SK-N-SH (cell line): Measurements from ENCODE around the gene ERC2. TPM values are rescaled to one million over a fixed set of nuclear protein-coding genes. Genes with fewer than 3 reads are reported as not detected.

Experiments
- CTCF ChIA-PET: fragments of 300-600, 350-600 bp; formaldehyde crosslinking; extraction: SDS; loops from one replicate; lab custom pipeline; 2021; lab: Yijun Ruan, JAX
- POLR2A ChIA-PET: fragments of 350-600 bp; sonication (Branson Sonifier 250); formaldehyde crosslinking; extraction: SDS; loops from one replicate; lab custom pipeline; 2020; ENCODE audit warnings: antibody characterized with exemption, inconsistent platforms; lab: Yijun Ruan, JAX
- DNase-seq: peaks from one replicate; pipeline ENCODE4 v3.0.0; 2012
- H2AFZ ChIP-seq: fragments of 200-600 bp; sonication (generic); 2 replicates; pipeline ENCODE4 v1.8.1; 2016; ENCODE audit warnings: antibody characterized with exemption, mild to moderate bottlenecking, low read depth
- H3F3A ChIP-seq: fragments of 200-600 bp; sonication (generic); replicated peaks from 2 replicates; pipeline ENCODE3; 2016; ENCODE audit warnings: antibody characterized with exemption, mild to moderate bottlenecking; ENCODE audit not compliant: insufficient read depth
- H3K27ac ChIP-seq, 2 experiments: fragments of 200-500 bp in 1 of 2; fragments of 200-600 bp in 1 of 2; sonication (Bioruptor generic) in 1 of 2; sonication (generic), shearing (Covaris generic) in 1 of 2; 2 replicates each; pipeline versions ENCODE4 v1.5.1 to v1.6.1; 2014 to 2016; ENCODE audit warnings: low read depth in 2 of 2, inconsistent platforms in 1 of 2, low read length in 1 of 2, mild to moderate bottlenecking in 1 of 2, mixed read lengths in 1 of 2
- H3K27me3 ChIP-seq: fragments of 200-600 bp; sonication (generic), shearing (Covaris generic); 2 replicates; pipeline ENCODE4 v1.6.1; 2016; ENCODE audit warnings: mixed run types; ENCODE audit not compliant: insufficient read depth
- H3K36me3 ChIP-seq, 2 experiments: fragments of 200-500 bp in 1 of 2; fragments of 200-600 bp in 1 of 2; sonication (Bioruptor generic) in 1 of 2; sonication (generic) in 1 of 2; replicated peaks in 1 of 2; 2 replicates each; pipeline versions ENCODE3 to v1.5.1; 2014 to 2016; ENCODE audit warnings: low read length in 1 of 2, mild to moderate bottlenecking in 1 of 2; ENCODE audit not compliant: insufficient read depth in 2 of 2, control insufficient read depth in 1 of 2
- H3K4me1 ChIP-seq, 2 experiments: fragments of 200-500 bp in 1 of 2; fragments of 200-600 bp in 1 of 2; sonication (Bioruptor generic) in 1 of 2; sonication (generic), shearing (Covaris generic) in 1 of 2; 2 replicates each; pipeline versions ENCODE4 v1.5.1 to v1.6.1; 2014 to 2016; ENCODE audit warnings: low read depth in 1 of 2, low read length in 1 of 2, mixed run types in 1 of 2; ENCODE audit not compliant: insufficient read depth in 2 of 2, control insufficient read depth in 1 of 2
- H3K4me2 ChIP-seq: fragments of 200-600 bp; sonication (generic), shearing (Covaris generic); 2 replicates; pipeline ENCODE4 v1.6.1; 2017; ENCODE audit warnings: mixed run types
- H3K4me3 ChIP-seq, 2 experiments: fragments of 200-500 bp in 1 of 2; fragments of 200-600 bp in 1 of 2; sonication (Bioruptor generic) in 1 of 2; sonication (generic), shearing (Covaris generic) in 1 of 2; 2 replicates each; pipeline versions ENCODE4 v1.5.1 to v1.8.1; 2014 to 2016; ENCODE audit warnings: low read depth in 2 of 2, inconsistent platforms in 1 of 2, low read length in 1 of 2, mild to moderate bottlenecking in 1 of 2, mixed read lengths in 1 of 2, moderate library complexity in 1 of 2
- H3K79me2 ChIP-seq: fragments of 200-600 bp; sonication (generic); 2 replicates; pipeline ENCODE4 v1.8.1; 2017; ENCODE audit warnings: mild to moderate bottlenecking; ENCODE audit not compliant: insufficient read depth
- H3K9ac ChIP-seq: fragments of 200-600 bp; sonication (generic); 2 replicates; pipeline ENCODE4 v1.6.1; 2017; ENCODE audit warnings: mixed run types
- H3K9me2 ChIP-seq: fragments of 200-600 bp; sonication (generic); 2 replicates; pipeline ENCODE4 v1.6.1; 2017; ENCODE audit warnings: mixed run types
- H3K9me3 ChIP-seq: fragments of 200-600 bp; sonication (generic); 2 replicates; pipeline ENCODE4 v1.6.1; 2017; ENCODE audit warnings: mixed run types, mild to moderate bottlenecking, moderate library complexity
- H4K20me1 ChIP-seq: fragments of 200-600 bp; sonication (generic); 2 replicates; pipeline ENCODE4 v1.6.1; 2017; ENCODE audit warnings: mild to moderate bottlenecking, mixed run types; ENCODE audit not compliant: insufficient read depth
- CHD2 ChIP-seq: fragments of 150-350 bp; IDR thresholded peaks from 2 replicates; pipeline ENCODE4 v1.6.1; 2018; ENCODE audit warnings: low read length; ENCODE audit not compliant: partially characterized antibody
- EP300 ChIP-seq, 2 experiments: IDR thresholded peaks; 2 replicates each; pipeline versions ENCODE4 v1.4.0 to v1.6.1; 2012; ENCODE audit warnings: borderline replicate concordance in 1 of 2, low read depth in 1 of 2, low read length in 1 of 2
- FOSL2 ChIP-seq: IDR thresholded peaks from 2 replicates; pipeline ENCODE4 v1.4.0; 2012; ENCODE audit warnings: low read depth, mild to moderate bottlenecking, moderate library complexity, borderline replicate concordance
- FOXM1 ChIP-seq: IDR thresholded peaks from 2 replicates; pipeline ENCODE4 v1.4.0; 2012; ENCODE audit warnings: low read depth, mild to moderate bottlenecking
- GATA2 ChIP-seq: sonication (generic); formaldehyde crosslinking; IDR thresholded peaks from 2 replicates; pipeline ENCODE4 v1.5.0; 2020; ENCODE audit warnings: mild to moderate bottlenecking, missing genetic modification reagents
- MXI1 ChIP-seq: IDR thresholded peaks from 2 replicates; pipeline ENCODE4 v1.6.1; 2012; ENCODE audit warnings: mild to moderate bottlenecking, low read depth, low read length, improper control_type of control experiment
- NFIC ChIP-seq: IDR thresholded peaks from 2 replicates; pipeline ENCODE4 v1.4.0; 2012; ENCODE audit warnings: borderline replicate concordance
- RAD21 ChIP-seq: IDR thresholded peaks from 2 replicates; pipeline ENCODE4 v1.6.1; 2012; ENCODE audit warnings: mild to moderate bottlenecking, low read length
- RCOR1 ChIP-seq: fragments of 150-350 bp; IDR thresholded peaks from 2 replicates; pipeline ENCODE4 v1.6.1; 2017; ENCODE audit warnings: antibody characterized with exemption, low read length
- RXRA ChIP-seq: IDR thresholded peaks from 2 replicates; pipeline ENCODE4 v1.4.0; 2012; ENCODE audit warnings: low read depth, mild to moderate bottlenecking, borderline replicate concordance
- SIN3A ChIP-seq: IDR thresholded peaks from 2 replicates; pipeline ENCODE4 v1.6.1; 2012; ENCODE audit warnings: low read depth, mild to moderate bottlenecking, low read length, moderate library complexity, borderline replicate concordance
- SMC3 ChIP-seq: IDR thresholded peaks from 2 replicates; pipeline ENCODE4 v1.6.1; 2012; ENCODE audit warnings: low read depth, low read length, improper control_type of control experiment
- TAF1 ChIP-seq: IDR thresholded peaks from 2 replicates; pipeline ENCODE4 v1.6.1; 2012; ENCODE audit warnings: low read depth, mild to moderate bottlenecking, low read length, moderate library complexity, borderline replicate concordance
- TCF12 ChIP-seq: IDR thresholded peaks from 2 replicates; pipeline ENCODE4 v1.4.0; 2012
- YY1 ChIP-seq: IDR thresholded peaks from 2 replicates; pipeline ENCODE4 v1.4.0; 2012; ENCODE audit warnings: low read depth, mild to moderate bottlenecking
- WGBS: methylation state at CpG from one replicate; pipeline ENCODE4 v1.1.6; 2017; ENCODE audit warnings: low lambda C conversion rate; 5-methylcytosine and 5-hydroxymethylcytosine counted together
- polyA plus RNA-seq, 3 experiments: library from polyadenylated mRNA; depleted of rRNA; stranded (reverse); fragments of >200 nt; gene quantifications; 2 replicates each; pipeline ENCODE4 v1.2.3, GENCODE V29; 2012
- TF ChIP-seq, protein P1 (sequence below): fragments of 150-350 bp; IDR thresholded peaks from 2 replicates; pipeline ENCODE4 v1.6.1; 2017; ENCODE audit warnings: antibody characterized with exemption, low read length, low read depth, borderline replicate concordance
- TF ChIP-seq, protein P2 (sequence below): fragments of 200-600 bp; sonication (generic); IDR thresholded peaks from 2 replicates; pipeline ENCODE4 v1.6.1; 2017; ENCODE audit warnings: antibody characterized with exemption, mild to moderate bottlenecking, moderate library complexity
- TF ChIP-seq, protein P3 (sequence below): fragments of 150-350 bp; IDR thresholded peaks from 2 replicates; pipeline ENCODE4 v1.6.1; 2016; ENCODE audit warnings: mild to moderate bottlenecking, low read depth, low read length
- TF ChIP-seq, protein P4 (sequence below): IDR thresholded peaks from 2 replicates; pipeline ENCODE4 v1.6.1; 2012; ENCODE audit warnings: mild to moderate bottlenecking, low read depth, low read length, moderate library complexity
- TF ChIP-seq, protein P5 (sequence below): IDR thresholded peaks from 2 replicates; pipeline ENCODE4 v1.4.0; 2012; ENCODE audit warnings: low read depth, borderline replicate concordance

Gene ERC2
- polyA plus RNA-seq, 1 of the 3 experiments (the other 2 are of a cell fraction) = 1.6 TPM

DNA sequence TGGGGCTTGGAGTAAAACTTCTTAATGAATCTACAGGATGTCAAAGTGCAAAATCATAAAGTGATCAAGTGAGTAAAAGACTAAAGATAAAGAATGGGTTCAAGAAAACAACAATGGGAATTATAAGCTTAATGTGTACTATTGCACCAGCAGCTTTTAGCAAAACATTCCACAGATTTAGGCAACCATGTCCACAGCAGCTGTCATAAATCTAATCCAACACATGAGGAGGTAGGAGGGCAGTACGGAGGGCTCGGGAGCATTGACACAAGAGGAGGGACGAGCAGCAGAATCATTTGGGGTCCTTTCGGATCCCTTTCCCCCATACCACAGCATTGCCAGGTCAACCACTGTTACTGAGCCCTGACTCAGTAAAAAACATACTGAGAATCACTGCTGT lies 516.9 kb downstream of the ERC2 start:
- no peak for DNase-seq
- Histone ChIP-seq H2AFZ (no peak overlapping the region), H3K4me1 (no peaks in the 10 kb centered on the region; a peak in 1 of 4 replicates), H3K9me3 (no peaks in the 10 kb centered on the region), H4K20me1 (no peaks in the 10 kb centered on the region), H3K79me2 (no peaks in the 10 kb centered on the region), H3K4me2 (no peak overlapping the region)
- POLR2A ChIA-PET = no interaction called here
- CTCF ChIA-PET = no interaction called here
- TF ChIP-seq, protein P1, sequence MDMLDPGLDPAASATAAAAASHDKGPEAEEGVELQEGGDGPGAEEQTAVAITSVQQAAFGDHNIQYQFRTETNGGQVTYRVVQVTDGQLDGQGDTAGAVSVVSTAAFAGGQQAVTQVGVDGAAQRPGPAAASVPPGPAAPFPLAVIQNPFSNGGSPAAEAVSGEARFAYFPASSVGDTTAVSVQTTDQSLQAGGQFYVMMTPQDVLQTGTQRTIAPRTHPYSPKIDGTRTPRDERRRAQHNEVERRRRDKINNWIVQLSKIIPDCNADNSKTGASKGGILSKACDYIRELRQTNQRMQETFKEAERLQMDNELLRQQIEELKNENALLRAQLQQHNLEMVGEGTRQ = no peak
- TF ChIP-seq MXI1 = no peak
- TF ChIP-seq, protein P2, sequence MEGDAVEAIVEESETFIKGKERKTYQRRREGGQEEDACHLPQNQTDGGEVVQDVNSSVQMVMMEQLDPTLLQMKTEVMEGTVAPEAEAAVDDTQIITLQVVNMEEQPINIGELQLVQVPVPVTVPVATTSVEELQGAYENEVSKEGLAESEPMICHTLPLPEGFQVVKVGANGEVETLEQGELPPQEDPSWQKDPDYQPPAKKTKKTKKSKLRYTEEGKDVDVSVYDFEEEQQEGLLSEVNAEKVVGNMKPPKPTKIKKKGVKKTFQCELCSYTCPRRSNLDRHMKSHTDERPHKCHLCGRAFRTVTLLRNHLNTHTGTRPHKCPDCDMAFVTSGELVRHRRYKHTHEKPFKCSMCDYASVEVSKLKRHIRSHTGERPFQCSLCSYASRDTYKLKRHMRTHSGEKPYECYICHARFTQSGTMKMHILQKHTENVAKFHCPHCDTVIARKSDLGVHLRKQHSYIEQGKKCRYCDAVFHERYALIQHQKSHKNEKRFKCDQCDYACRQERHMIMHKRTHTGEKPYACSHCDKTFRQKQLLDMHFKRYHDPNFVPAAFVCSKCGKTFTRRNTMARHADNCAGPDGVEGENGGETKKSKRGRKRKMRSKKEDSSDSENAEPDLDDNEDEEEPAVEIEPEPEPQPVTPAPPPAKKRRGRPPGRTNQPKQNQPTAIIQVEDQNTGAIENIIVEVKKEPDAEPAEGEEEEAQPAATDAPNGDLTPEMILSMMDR = no peak
- TF ChIP-seq RXRA = no peak
- TF ChIP-seq TCF12 = no peak
- TF ChIP-seq EP300 (IDR thresholded peaks at IDR 0.05; ENCODE audit: borderline replicate concordance in 1 of 2, low read depth in 1 of 2, low read length in 1 of 2) = no peak
- TF ChIP-seq GATA2 (CRISPR knock-in tag) = no peak
- no peak for TF ChIP-seq RAD21
- TF ChIP-seq NFIC = no peak
- no peak for TF ChIP-seq FOXM1
- TF ChIP-seq SMC3 = no peak
- TF ChIP-seq RCOR1 = no peak
- TF ChIP-seq, protein P3, sequence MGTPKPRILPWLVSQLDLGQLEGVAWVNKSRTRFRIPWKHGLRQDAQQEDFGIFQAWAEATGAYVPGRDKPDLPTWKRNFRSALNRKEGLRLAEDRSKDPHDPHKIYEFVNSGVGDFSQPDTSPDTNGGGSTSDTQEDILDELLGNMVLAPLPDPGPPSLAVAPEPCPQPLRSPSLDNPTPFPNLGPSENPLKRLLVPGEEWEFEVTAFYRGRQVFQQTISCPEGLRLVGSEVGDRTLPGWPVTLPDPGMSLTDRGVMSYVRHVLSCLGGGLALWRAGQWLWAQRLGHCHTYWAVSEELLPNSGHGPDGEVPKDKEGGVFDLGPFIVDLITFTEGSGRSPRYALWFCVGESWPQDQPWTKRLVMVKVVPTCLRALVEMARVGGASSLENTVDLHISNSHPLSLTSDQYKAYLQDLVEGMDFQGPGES = no peak
- TF ChIP-seq FOSL2 = no peak
- no peak for TF ChIP-seq SIN3A
- TF ChIP-seq CHD2 = no peak
- TF ChIP-seq TAF1 = no peak
- TF ChIP-seq, protein P4, sequence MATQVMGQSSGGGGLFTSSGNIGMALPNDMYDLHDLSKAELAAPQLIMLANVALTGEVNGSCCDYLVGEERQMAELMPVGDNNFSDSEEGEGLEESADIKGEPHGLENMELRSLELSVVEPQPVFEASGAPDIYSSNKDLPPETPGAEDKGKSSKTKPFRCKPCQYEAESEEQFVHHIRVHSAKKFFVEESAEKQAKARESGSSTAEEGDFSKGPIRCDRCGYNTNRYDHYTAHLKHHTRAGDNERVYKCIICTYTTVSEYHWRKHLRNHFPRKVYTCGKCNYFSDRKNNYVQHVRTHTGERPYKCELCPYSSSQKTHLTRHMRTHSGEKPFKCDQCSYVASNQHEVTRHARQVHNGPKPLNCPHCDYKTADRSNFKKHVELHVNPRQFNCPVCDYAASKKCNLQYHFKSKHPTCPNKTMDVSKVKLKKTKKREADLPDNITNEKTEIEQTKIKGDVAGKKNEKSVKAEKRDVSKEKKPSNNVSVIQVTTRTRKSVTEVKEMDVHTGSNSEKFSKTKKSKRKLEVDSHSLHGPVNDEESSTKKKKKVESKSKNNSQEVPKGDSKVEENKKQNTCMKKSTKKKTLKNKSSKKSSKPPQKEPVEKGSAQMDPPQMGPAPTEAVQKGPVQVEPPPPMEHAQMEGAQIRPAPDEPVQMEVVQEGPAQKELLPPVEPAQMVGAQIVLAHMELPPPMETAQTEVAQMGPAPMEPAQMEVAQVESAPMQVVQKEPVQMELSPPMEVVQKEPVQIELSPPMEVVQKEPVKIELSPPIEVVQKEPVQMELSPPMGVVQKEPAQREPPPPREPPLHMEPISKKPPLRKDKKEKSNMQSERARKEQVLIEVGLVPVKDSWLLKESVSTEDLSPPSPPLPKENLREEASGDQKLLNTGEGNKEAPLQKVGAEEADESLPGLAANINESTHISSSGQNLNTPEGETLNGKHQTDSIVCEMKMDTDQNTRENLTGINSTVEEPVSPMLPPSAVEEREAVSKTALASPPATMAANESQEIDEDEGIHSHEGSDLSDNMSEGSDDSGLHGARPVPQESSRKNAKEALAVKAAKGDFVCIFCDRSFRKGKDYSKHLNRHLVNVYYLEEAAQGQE = no peak
- TF ChIP-seq YY1 = no peak
- TF ChIP-seq, protein P5, sequence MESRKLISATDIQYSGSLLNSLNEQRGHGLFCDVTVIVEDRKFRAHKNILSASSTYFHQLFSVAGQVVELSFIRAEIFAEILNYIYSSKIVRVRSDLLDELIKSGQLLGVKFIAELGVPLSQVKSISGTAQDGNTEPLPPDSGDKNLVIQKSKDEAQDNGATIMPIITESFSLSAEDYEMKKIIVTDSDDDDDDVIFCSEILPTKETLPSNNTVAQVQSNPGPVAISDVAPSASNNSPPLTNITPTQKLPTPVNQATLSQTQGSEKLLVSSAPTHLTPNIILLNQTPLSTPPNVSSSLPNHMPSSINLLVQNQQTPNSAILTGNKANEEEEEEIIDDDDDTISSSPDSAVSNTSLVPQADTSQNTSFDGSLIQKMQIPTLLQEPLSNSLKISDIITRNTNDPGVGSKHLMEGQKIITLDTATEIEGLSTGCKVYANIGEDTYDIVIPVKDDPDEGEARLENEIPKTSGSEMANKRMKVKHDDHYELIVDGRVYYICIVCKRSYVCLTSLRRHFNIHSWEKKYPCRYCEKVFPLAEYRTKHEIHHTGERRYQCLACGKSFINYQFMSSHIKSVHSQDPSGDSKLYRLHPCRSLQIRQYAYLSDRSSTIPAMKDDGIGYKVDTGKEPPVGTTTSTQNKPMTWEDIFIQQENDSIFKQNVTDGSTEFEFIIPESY = no peak
- TF ChIP-seq, all 33 proteins: peak for 0
- H3K36me3 ChIP-seq = no peaks in the 10 kb centered on the region
- no peaks in the 10 kb centered on the region for H3F3A ChIP-seq
- 80% methylated on average over 4 of the region's 4 CpGs for WGBS
- no peak overlapping the region for H3K9ac ChIP-seq
- no peaks in the 10 kb centered on the region for H3K27me3 ChIP-seq
- no peak overlapping the region for H3K4me3 ChIP-seq
- H3K27ac ChIP-seq = no peak overlapping the region
- H3K9me2 ChIP-seq = no peaks in the 10 kb centered on the region
